HG03520 (cell line): ENCODE results near the gene C11orf91.
"Not testable (repeated sequence)": the region's sequence is repeated elsewhere in the genome, so short reads cannot be mapped to it uniquely, and the experiment has no call there.

ENCODE experiments used
- ATAC-seq: cut with Tn5 transposase; IDR thresholded peaks from one replicate; pipeline ENCODE4 v1.9.1; 2021; ENCODE audit warnings: mild to moderate bottlenecking, moderate library complexity; ENCODE audit not compliant: unreplicated experiment

C11orf91 gene

GRCh38 chr11:33700502-33701271, at the start of gene C11orf91:
TSS of gene C11orf91 (minus strand) at chr11:33700826. CDS start at chr11:33700740, 86 bp downstream.
- peak; percentile 84 for ATAC-seq

GRCh38 chr11:33747979-33748378, 47.4 kb upstream of the C11orf91 start:
- no peak for ATAC-seq

- ATAC-seq: no peak
These were observed 42.7 kb upstream of the C11orf91 start for GRCh38 chr11:33743291-33743690.

GRCh38 chr11:33742249-33742851, 41.7 kb upstream of the C11orf91 start:
- ATAC-seq: no peak

- ATAC-seq: no peak
These were observed 41.2 kb upstream of the C11orf91 start for GRCh38 chr11:33741806-33742205.

- no peak for ATAC-seq
These were observed 36.8 kb upstream of the C11orf91 start for GRCh38 chr11:33737362-33737821.

- peak; percentile 54 for ATAC-seq
These were observed 35.7 kb upstream of the C11orf91 start, which contains the start of gene CD59 for GRCh38 chr11:33736148-33736812. TSS of gene CD59 (minus strand) at chr11:33736423. CDS start at chr11:33722445, 13,978 bp downstream.

GRCh38 chr11:33735271-33736147, 34.9 kb upstream of the C11orf91 start:
- ATAC-seq: peak; percentile 38

- no peak for ATAC-seq
These were observed 34.0 kb upstream of the C11orf91 start for GRCh38 chr11:33734441-33735270.

GRCh38 chr11:33733980-33734379, 33.4 kb upstream of the C11orf91 start:
- no peak for ATAC-seq

- ATAC-seq: no peak
These were observed 31.3 kb upstream of the C11orf91 start for GRCh38 chr11:33731723-33732531.

GRCh38 chr11:33730716-33731115, 30.1 kb upstream of the C11orf91 start:
- no peak for ATAC-seq

- ATAC-seq: not testable (repeated sequence)
These were observed 28.5 kb upstream of the C11orf91 start for GRCh38 chr11:33729072-33729664.

GRCh38 chr11:33727539-33727938, 26.9 kb upstream of the C11orf91 start:
- not testable (repeated sequence) for ATAC-seq

- no peak for ATAC-seq
These were observed 24.9 kb upstream of the C11orf91 start for GRCh38 chr11:33725496-33725895.

- no peak for ATAC-seq
These were observed 24.0 kb upstream of the C11orf91 start for GRCh38 chr11:33724644-33725035.

GRCh38 chr11:33723238-33723881, 22.7 kb upstream of the C11orf91 start:
- no peak for ATAC-seq

- ATAC-seq: peak; percentile 85
These were observed 22.1 kb upstream of the C11orf91 start for GRCh38 chr11:33722590-33723234.
